Activated naive CD8-positive, alpha-beta T cell treated with anti-CD3 and anti-CD28 coated beads, Interleukin-2, amount 50 U/mL, for 24 hours (primary cell): ENCODE measurements around the gene AQP5.
A peak's percentile ranks its signal among the peaks of the same experiment; 100 is the strongest.
"Not testable (repeated sequence)": the region's sequence is repeated elsewhere in the genome, so short reads cannot be mapped to it uniquely, and the experiment has no call there.

Experiments
- ATAC-seq: fragments of 150-1000 bp; cut with Tn5 transposase; one replicate; pipeline ENCODE4 v1.10.0; 2021
- DNase-seq: peaks from one replicate; pipeline ENCODE4 v3.0.0; 2021
- H3K27ac Mint-ChIP-seq: one replicate; pipeline ENCODE4 v1.8.0; 2021; ENCODE audit warnings: mild to moderate bottlenecking, mixed read lengths
- H3K27me3 Mint-ChIP-seq: one replicate; pipeline ENCODE4 v1.8.0; 2021; ENCODE audit warnings: mixed read lengths
- H3K36me3 Mint-ChIP-seq: one replicate; pipeline ENCODE4 v1.8.0; 2021; ENCODE audit warnings: low read depth, mixed read lengths
- H3K4me1 Mint-ChIP-seq: one replicate; pipeline ENCODE4 v1.8.0; 2021; ENCODE audit warnings: mixed read lengths
- H3K4me3 Mint-ChIP-seq: one replicate; pipeline ENCODE4 v1.8.0; 2021; ENCODE audit warnings: mild to moderate bottlenecking, moderate library complexity, mixed read lengths
- H3K9me3 Mint-ChIP-seq: one replicate; pipeline ENCODE4 v1.8.0; 2021; ENCODE audit warnings: mixed read lengths

Gene AQP5

GRCh38 chr12:49983892-49984291 is 22.2 kb downstream of the AQP5 start:
- peaks cover 19% of the 10 kb centered on the region for H3K36me3 Mint-ChIP-seq
- H3K27me3 Mint-ChIP-seq = no peaks in the 10 kb centered on the region
- H3K27ac Mint-ChIP-seq = no peak overlapping the region
- H3K4me1 Mint-ChIP-seq = peaks cover 12% of the 10 kb centered on the region
- no peak for ATAC-seq
- no peaks in the 10 kb centered on the region for H3K9me3 Mint-ChIP-seq
- H3K4me3 Mint-ChIP-seq = no peak overlapping the region
- DNase-seq = no peak

GRCh38 chr12:49984476-49985359 is 23.0 kb downstream of the AQP5 start:
- H3K27ac Mint-ChIP-seq = no peak overlapping the region
- H3K9me3 Mint-ChIP-seq = no peaks in the 10 kb centered on the region
- H3K4me1 Mint-ChIP-seq = peaks cover 12% of the 10 kb centered on the region
- H3K4me3 Mint-ChIP-seq = no peak overlapping the region
- no peaks in the 10 kb centered on the region for H3K27me3 Mint-ChIP-seq
- peaks cover 22% of the 10 kb centered on the region for H3K36me3 Mint-ChIP-seq
- no peak for DNase-seq
- no peak for ATAC-seq

GRCh38 chr12:49985981-49986380 is 24.3 kb downstream of the AQP5 start:
- no peak overlapping the region for H3K4me3 Mint-ChIP-seq
- no peaks in the 10 kb centered on the region for H3K27me3 Mint-ChIP-seq
- no peaks in the 10 kb centered on the region for H3K9me3 Mint-ChIP-seq
- ATAC-seq = peak; percentile 90
- no peak overlapping the region for H3K27ac Mint-ChIP-seq
- DNase-seq = no peak
- H3K4me1 Mint-ChIP-seq = peaks cover 12% of the 10 kb centered on the region
- peaks cover 32% of the 10 kb centered on the region for H3K36me3 Mint-ChIP-seq

GRCh38 chr12:49986476-49986875 is 24.8 kb downstream of the AQP5 start:
- Mint-ChIP-seq H3K36me3 (peaks cover 33% of the 10 kb centered on the region), H3K4me1 (peaks cover 12% of the 10 kb centered on the region)
- H3K9me3 Mint-ChIP-seq, H3K4me3 Mint-ChIP-seq, H3K27me3 Mint-ChIP-seq, DNase-seq, ATAC-seq, H3K27ac Mint-ChIP-seq: not testable (repeated sequence)

GRCh38 chr12:49987625-49988303 is 26.1 kb downstream of the AQP5 start:
- Mint-ChIP-seq H3K4me1 (peaks cover 12% of the 10 kb centered on the region), H3K4me3 (no peak overlapping the region), H3K27me3 (no peaks in the 10 kb centered on the region), H3K36me3 (peaks cover 46% of the 10 kb centered on the region), H3K27ac (no peak overlapping the region), H3K9me3 (no peaks in the 10 kb centered on the region)
- no peak for DNase-seq
- no peak for ATAC-seq

- Mint-ChIP-seq H3K36me3 (peaks cover 57% of the 10 kb centered on the region), H3K4me1 (peaks cover 12% of the 10 kb centered on the region)
- H3K9me3 Mint-ChIP-seq, H3K4me3 Mint-ChIP-seq, H3K27me3 Mint-ChIP-seq, ATAC-seq, H3K27ac Mint-ChIP-seq, DNase-seq: not testable (repeated sequence)
These were observed 27.7 kb downstream of the AQP5 start for GRCh38 chr12:49989400-49989799.

- Mint-ChIP-seq H3K27ac (no peak overlapping the region), H3K36me3 (peaks cover 63% of the 10 kb centered on the region), H3K9me3 (no peaks in the 10 kb centered on the region), H3K4me3 (no peak overlapping the region), H3K27me3 (no peaks in the 10 kb centered on the region), H3K4me1 (peaks cover 12% of the 10 kb centered on the region)
- DNase-seq (no peak), ATAC-seq (no peak)
These were observed 28.6 kb downstream of the AQP5 start for GRCh38 chr12:49990273-49990672.

GRCh38 chr12:49998453-49998852 is 36.8 kb downstream of the AQP5 start:
- Mint-ChIP-seq H3K9me3 (no peaks in the 10 kb centered on the region), H3K27ac (no peak overlapping the region), H3K36me3 (peaks cover 67% of the 10 kb centered on the region), H3K4me1 (no peaks in the 10 kb centered on the region), H3K27me3 (no peaks in the 10 kb centered on the region), H3K4me3 (no peak overlapping the region)
- ATAC-seq (no peak), DNase-seq (no peak)

- Mint-ChIP-seq H3K27me3 (no peaks in the 10 kb centered on the region), H3K4me1 (peaks cover 9% of the 10 kb centered on the region), H3K9me3 (no peaks in the 10 kb centered on the region), H3K36me3 (peaks cover 53% of the 10 kb centered on the region), H3K27ac (no peak overlapping the region), H3K4me3 (no peak overlapping the region)
- ATAC-seq (no peak), DNase-seq (no peak)
These were observed 41.9 kb downstream of the AQP5 start for GRCh38 chr12:50003595-50003994.

GRCh38 chr12:50004696-50005095 is 43.0 kb downstream of the AQP5 start:
- H3K36me3 Mint-ChIP-seq = peaks cover 47% of the 10 kb centered on the region
- H3K27me3 Mint-ChIP-seq = no peaks in the 10 kb centered on the region
- peaks cover 9% of the 10 kb centered on the region for H3K4me1 Mint-ChIP-seq
- ATAC-seq = no peak
- no peaks in the 10 kb centered on the region for H3K9me3 Mint-ChIP-seq
- H3K4me3 Mint-ChIP-seq = no peak overlapping the region
- H3K27ac Mint-ChIP-seq = no peak overlapping the region
- DNase-seq = no peak

- DNase-seq = no peak
- H3K4me1 Mint-ChIP-seq = peaks cover 9% of the 10 kb centered on the region
- no peaks in the 10 kb centered on the region for H3K27me3 Mint-ChIP-seq
- H3K36me3 Mint-ChIP-seq = peaks cover 49% of the 10 kb centered on the region
- ATAC-seq = no peak
- no peak overlapping the region for H3K4me3 Mint-ChIP-seq
- no peak overlapping the region for H3K27ac Mint-ChIP-seq
- no peaks in the 10 kb centered on the region for H3K9me3 Mint-ChIP-seq
These were observed 43.5 kb downstream of the AQP5 start for GRCh38 chr12:50005175-50005574.

GRCh38 chr12:50006280-50006679 is 44.6 kb downstream of the AQP5 start:
- H3K27me3 Mint-ChIP-seq = no peaks in the 10 kb centered on the region
- H3K36me3 Mint-ChIP-seq = peaks cover 42% of the 10 kb centered on the region
- H3K4me1 Mint-ChIP-seq = peaks cover 9% of the 10 kb centered on the region
- H3K4me3 Mint-ChIP-seq = no peak overlapping the region
- DNase-seq = no peak
- H3K27ac Mint-ChIP-seq = no peak overlapping the region
- ATAC-seq = no peak
- H3K9me3 Mint-ChIP-seq = no peaks in the 10 kb centered on the region

- Mint-ChIP-seq H3K4me3 (no peak overlapping the region), H3K9me3 (no peaks in the 10 kb centered on the region), H3K27me3 (no peaks in the 10 kb centered on the region), H3K36me3 (peaks cover 39% of the 10 kb centered on the region), H3K27ac (no peak overlapping the region), H3K4me1 (peaks cover 9% of the 10 kb centered on the region)
- DNase-seq = no peak
- ATAC-seq = no peak
These were observed 45.2 kb downstream of the AQP5 start for GRCh38 chr12:50006754-50007442.

- Mint-ChIP-seq H3K27ac (no peak overlapping the region), H3K4me3 (no peak overlapping the region), H3K36me3 (peaks cover 30% of the 10 kb centered on the region), H3K9me3 (no peaks in the 10 kb centered on the region), H3K27me3 (no peaks in the 10 kb centered on the region), H3K4me1 (peaks cover 10% of the 10 kb centered on the region)
- DNase-seq (no peak), ATAC-seq (no peak)
These were observed 51.9 kb downstream of the AQP5 start for GRCh38 chr12:50013361-50014147.
